ENCODE measurements around the gene DOCK4.

Gene DOCK4

GRCh38 chr7:112053737-112054069 lies 152.5 kb downstream of the DOCK4 start:
- no peak for DNase-seq (ENCODE audit: low read depth in 2 of 2)

GRCh38 chr7:112052993-112053736 lies 153.0 kb downstream of the DOCK4 start:
- DNase-seq (ENCODE audit: low read depth in 2 of 2): no peak

- DNase-seq (ENCODE audit: low read depth in 2 of 2): no peak
Observed at GRCh38 chr7:112052498-112052897, 153.7 kb downstream of the DOCK4 start.

- no peak for DNase-seq (ENCODE audit: low read depth in 2 of 2)
Observed at GRCh38 chr7:112050250-112050881, 155.8 kb downstream of the DOCK4 start.

GRCh38 chr7:112049555-112050249 lies 156.5 kb downstream of the DOCK4 start:
- no peak for DNase-seq (ENCODE audit: low read depth in 2 of 2)

- DNase-seq (ENCODE audit: low read depth in 2 of 2): no peak
Observed at GRCh38 chr7:112047421-112047820, 158.8 kb downstream of the DOCK4 start.

GRCh38 chr7:112045222-112045621 lies 161.0 kb downstream of the DOCK4 start:
- no peak for DNase-seq (ENCODE audit: low read depth in 2 of 2)

- no peak for DNase-seq (ENCODE audit: low read depth in 2 of 2)
Observed at GRCh38 chr7:112042631-112043030, 163.6 kb downstream of the DOCK4 start.

- no peak for DNase-seq (ENCODE audit: low read depth in 2 of 2)
Observed at GRCh38 chr7:112038353-112038752, 167.8 kb downstream of the DOCK4 start.

- DNase-seq (ENCODE audit: low read depth in 2 of 2): no peak
Observed at GRCh38 chr7:112036071-112036470, 170.1 kb downstream of the DOCK4 start.

GRCh38 chr7:112031689-112032088 lies 174.5 kb downstream of the DOCK4 start:
- DNase-seq (ENCODE audit: low read depth in 2 of 2): no peak

- no peak for DNase-seq (ENCODE audit: low read depth in 2 of 2)
Observed at GRCh38 chr7:112025556-112025955, 180.6 kb downstream of the DOCK4 start.

GRCh38 chr7:112023786-112024185 lies 182.4 kb downstream of the DOCK4 start:
- no peak for DNase-seq (ENCODE audit: low read depth in 2 of 2)

GRCh38 chr7:112023282-112023681 lies 182.9 kb downstream of the DOCK4 start:
- DNase-seq (ENCODE audit: low read depth in 2 of 2): no peak

- DNase-seq (ENCODE audit: low read depth in 2 of 2): no peak
Observed at GRCh38 chr7:112022128-112022527, 184.1 kb downstream of the DOCK4 start.

- DNase-seq (ENCODE audit: low read depth in 2 of 2): no peak
Observed at GRCh38 chr7:112021379-112022044, 184.7 kb downstream of the DOCK4 start.

GRCh38 chr7:112020800-112021199 lies 185.4 kb downstream of the DOCK4 start:
- no peak for DNase-seq (ENCODE audit: low read depth in 2 of 2)

- no peak for DNase-seq (ENCODE audit: low read depth in 2 of 2)
Observed at GRCh38 chr7:112019932-112020331, 186.3 kb downstream of the DOCK4 start.

GRCh38 chr7:112018305-112019030 lies 187.7 kb downstream of the DOCK4 start:
- no peak for DNase-seq (ENCODE audit: low read depth in 2 of 2)

GRCh38 chr7:112015146-112015545 lies 191.1 kb downstream of the DOCK4 start:
- no peak for DNase-seq (ENCODE audit: low read depth in 2 of 2)

- no peak for DNase-seq (ENCODE audit: low read depth in 2 of 2)
Observed at GRCh38 chr7:112014347-112014746, 191.9 kb downstream of the DOCK4 start.

GRCh38 chr7:112013274-112013673 lies 192.9 kb downstream of the DOCK4 start:
- no peak for DNase-seq (ENCODE audit: low read depth in 2 of 2)
